Kidney tubule cell (primary cell): ENCODE measurements around the gene HLA-DOB.
"Not testable (repeated sequence)": the region's sequence is repeated elsewhere in the genome, so short reads cannot be mapped to it uniquely, and the experiment has no call there.

Source experiments
- DNase-seq: peaks from one replicate; pipeline ENCODE4 v3.0.0-alpha.2; 2018; ENCODE audit warnings: low spot score

HLA-DOB gene

GRCh38 chr6:32807020-32807580 is 9.7 kb downstream of the HLA-DOB start:
- DNase-seq: no peak

- not testable (repeated sequence) for DNase-seq
Measured at GRCh38 chr6:32805404-32805803, 11.4 kb downstream of the HLA-DOB start.

GRCh38 chr6:32803416-32803815 is 13.4 kb downstream of the HLA-DOB start:
- DNase-seq: no peak

GRCh38 chr6:32799740-32800139 is 17.1 kb downstream of the HLA-DOB start:
- DNase-seq: no peak

GRCh38 chr6:32799168-32799567 is 17.6 kb downstream of the HLA-DOB start:
- DNase-seq: no peak

- DNase-seq: peak; percentile 64
Measured at GRCh38 chr6:32796848-32797776, 19.7 kb downstream of the HLA-DOB start.

GRCh38 chr6:32794510-32794909 is 22.3 kb downstream of the HLA-DOB start:
- no peak for DNase-seq

GRCh38 chr6:32792901-32793435 is 23.8 kb downstream of the HLA-DOB start:
- no peak for DNase-seq

- peak; percentile 50 for DNase-seq
Measured at GRCh38 chr6:32790306-32790705, 26.5 kb downstream of the HLA-DOB start.

GRCh38 chr6:32785781-32786533 is 30.8 kb downstream of the HLA-DOB start:
- DNase-seq: peak; percentile 62

- DNase-seq: not testable (repeated sequence)
Measured at GRCh38 chr6:32782923-32783322, 33.9 kb downstream of the HLA-DOB start.

GRCh38 chr6:32779036-32779435 is 37.8 kb downstream of the HLA-DOB start:
- DNase-seq: no peak

GRCh38 chr6:32775071-32775470 is 41.7 kb downstream of the HLA-DOB start:
- DNase-seq: no peak

- no peak for DNase-seq
Measured at GRCh38 chr6:32774426-32774825, 42.4 kb downstream of the HLA-DOB start.

GRCh38 chr6:32772656-32773055 is 44.1 kb downstream of the HLA-DOB start:
- peak; percentile 62 for DNase-seq

GRCh38 chr6:32764048-32764447 is 52.8 kb downstream of the HLA-DOB start:
- DNase-seq: no peak

GRCh38 chr6:32763421-32763820 is 53.4 kb downstream of the HLA-DOB start, which contains the start of gene HLA-DQB2:
TSS of gene HLA-DQB2 (minus strand) at chr6:32763532. CDS start at chr6:32763470, 62 bp downstream.
- DNase-seq: no peak
